Common myeloid progenitor, CD34-positive (primary cell): Measurements from ENCODE around the gene PHB1.
"Not testable (repeated sequence)": the region's sequence is repeated elsewhere in the genome, so short reads cannot be mapped to it uniquely, and the experiment has no call there.

Source experiments
- CTCF ChIA-PET: fragments of 350-600 bp; sonication (Branson Sonifier 250); formaldehyde crosslinking; loops from one replicate; lab custom pipeline; 2021; ENCODE audit warnings: antibody characterized with exemption; lab: Charles Lee
- POLR2A ChIA-PET: fragments of 350-600 bp; sonication (Branson Sonifier 250); formaldehyde crosslinking; loops from one replicate; lab custom pipeline; 2021; ENCODE audit warnings: antibody characterized with exemption; lab: Charles Lee
- DNase-seq, 3 donors: peaks; one replicate each; pipeline versions ENCODE4 v3.0.0 to v3.0.0-alpha.2; 2013
- H3K27ac ChIP-seq, 2 experiments: 1 replicate in 1 of 2; 2 replicates in 1 of 2; pipeline ENCODE4 v1.7.0; 2013; ENCODE audit warnings: inconsistent platforms in 2 of 2, low read length in 2 of 2, mild to moderate bottlenecking in 2 of 2, low read depth in 1 of 2, moderate library complexity in 1 of 2; ENCODE audit not compliant: severe bottlenecking in 2 of 2, insufficient read depth in 1 of 2, poor library complexity in 1 of 2
- H3K27me3 ChIP-seq, 5 experiments: replicated peaks in 2 of 5; 1 replicate in 3 of 5; 2 replicates in 2 of 5; pipeline versions ENCODE4 v1.6.1 to v1.7.0; 2013; ENCODE audit warnings: low read length in 4 of 5, mild to moderate bottlenecking in 2 of 5, moderate library complexity in 2 of 5, inconsistent platforms in 1 of 5; ENCODE audit not compliant: insufficient read depth in 5 of 5, control insufficient read depth in 4 of 5
- H3K36me3 ChIP-seq, 4 experiments: 1 replicate in 2 of 4; 2 replicates in 2 of 4; pipeline versions ENCODE4 v1.6.1 to v1.7.0; 2013; ENCODE audit warnings: low read length in 3 of 4, control low read depth in 1 of 4, mild to moderate bottlenecking in 1 of 4; ENCODE audit not compliant: control insufficient read depth in 4 of 4, insufficient read depth in 4 of 4
- H3K4me1 ChIP-seq, 4 experiments: 1 replicate in 3 of 4; 2 replicates in 1 of 4; pipeline versions ENCODE4 v1.6.1 to v1.7.1; 2013; ENCODE audit warnings: low read length in 3 of 4, mild to moderate bottlenecking in 3 of 4, control low read depth in 1 of 4, inconsistent platforms in 1 of 4, moderate library complexity in 1 of 4; ENCODE audit not compliant: control insufficient read depth in 4 of 4, insufficient read depth in 4 of 4; ENCODE audit errors: control extremely low read depth in 1 of 4
- H3K4me3 ChIP-seq, 7 experiments: 1 replicate in 4 of 7; 2 replicates in 3 of 7; pipeline versions ENCODE4 v1.5.1 to v1.7.0; 2013; ENCODE audit warnings: mild to moderate bottlenecking in 7 of 7, low read length in 6 of 7, moderate library complexity in 6 of 7, inconsistent platforms in 2 of 7, low read depth in 2 of 7, control low read depth in 1 of 7; ENCODE audit not compliant: insufficient read depth in 4 of 7, control insufficient read depth in 1 of 7; ENCODE audit errors: extremely low read depth in 1 of 7
- H3K9me3 ChIP-seq, 5 experiments: 1 replicate in 4 of 5; 2 replicates in 1 of 5; pipeline versions ENCODE4 v1.6.1 to v1.7.1; 2013; ENCODE audit warnings: low read length in 4 of 5, mild to moderate bottlenecking in 2 of 5, inconsistent platforms in 1 of 5, low read depth in 1 of 5, moderate library complexity in 1 of 5; ENCODE audit not compliant: control insufficient read depth in 4 of 5, insufficient read depth in 2 of 5; ENCODE audit errors: control extremely low read depth in 1 of 5
- WGBS: methylation state at CpG from one replicate; pipeline ENCODE4 v1.1.5; 2013; ENCODE audit not compliant: insufficient coverage; 5-methylcytosine and 5-hydroxymethylcytosine counted together

The PHB1 gene

GRCh38 chr17:49372425-49372824 lies 42.3 kb downstream of the PHB1 start:
- 75% methylated on average over 4 of the region's 7 CpGs for WGBS
- Histone ChIP-seq H3K36me3 (no peaks in the 10 kb centered on the region), H3K27me3 (no peaks in the 10 kb centered on the region), H3K9me3 (no peaks in the 10 kb centered on the region), H3K4me3 (no peak overlapping the region), H3K27ac (no peak overlapping the region), H3K4me1 (peaks cover 0 to 8% (median 5%) of the 10 kb centered on the region in 4 experiments)
- ChIA-PET CTCF (interaction anchor here (1.9 kb wide), 1 partner anchor 13 kb away, joined by 7 read pairs; no protein-coding TSS in a partner anchor), POLR2A (no interaction called here)
- no peak for DNase-seq

DNA sequence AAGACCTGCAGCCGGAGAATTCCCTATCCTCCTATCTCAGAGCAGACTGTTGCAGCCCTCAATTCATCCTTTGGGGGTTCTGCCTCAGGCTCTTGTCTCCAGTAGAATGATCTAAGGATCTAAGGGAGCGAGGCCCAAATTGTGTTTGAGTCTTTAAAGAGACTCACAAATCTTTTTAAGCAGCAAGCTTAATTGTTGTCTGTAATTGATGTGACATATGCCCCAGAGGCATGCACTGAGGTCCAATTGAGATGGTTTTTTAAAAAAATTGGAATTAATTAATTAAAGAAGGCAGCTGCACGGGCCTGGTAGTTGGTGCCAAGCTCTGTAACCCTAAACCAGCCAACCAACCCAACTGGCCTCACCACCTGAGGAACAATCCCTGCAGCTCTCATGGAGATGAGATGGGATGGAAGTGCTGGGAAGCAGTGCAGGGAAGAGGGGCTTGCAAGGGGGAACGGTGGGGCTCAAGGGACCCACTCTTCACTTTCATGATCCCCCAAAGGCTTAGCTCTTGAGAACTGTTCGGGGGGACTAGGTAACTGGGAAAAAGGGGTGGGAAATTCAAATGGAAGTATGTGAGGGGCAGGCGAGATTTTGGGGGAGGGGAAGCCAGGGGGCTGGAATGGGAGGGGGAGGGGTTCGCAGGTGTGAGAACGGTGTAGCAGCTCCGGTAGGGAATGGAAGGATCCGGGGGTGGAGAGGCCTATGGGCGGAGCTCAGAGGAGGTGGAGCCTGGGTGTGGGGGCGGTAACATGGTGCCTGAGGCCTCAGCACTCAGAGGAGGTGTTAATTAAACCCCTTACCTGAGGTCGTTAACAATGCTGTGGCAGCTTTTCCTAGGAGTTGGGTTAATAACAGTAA lies 43.5 kb downstream of the PHB1 start:
- H3K27ac ChIP-seq: no peak overlapping the region
- POLR2A ChIA-PET: no interaction called here

GRCh38 chr17:49369760-49370159 lies 44.9 kb downstream of the PHB1 start:
- no peak overlapping the region for H3K4me3 ChIP-seq
- no peaks in the 10 kb centered on the region for H3K36me3 ChIP-seq
- H3K27ac ChIP-seq: no peak overlapping the region
- ChIA-PET CTCF (interaction anchor here (2.0 to 5.2 kb wide), 6 partner anchors 12 to 52 kb away, joined by 5 to 63 read pairs (median 8); no protein-coding TSS in a partner anchor), POLR2A (no interaction called here)
- H3K9me3 ChIP-seq: no peaks in the 10 kb centered on the region
- no CpG with 5 or more reads among the region's 1 CpG for WGBS
- DNase-seq: no peak
- peaks cover 0 to 13% (median 5%) of the 10 kb centered on the region in 4 experiments for H3K4me1 ChIP-seq
- H3K27me3 ChIP-seq: no peaks in the 10 kb centered on the region

More for the DNA sequence above, 43.5 kb downstream of the PHB1 start:
- CTCF ChIA-PET: interaction anchor here (1.5 to 5.2 kb wide), 5 partner anchors 14 to 54 kb away, joined by 6 to 63 read pairs (median 7); no protein-coding TSS in a partner anchor
- H3K4me3 ChIP-seq: no peak overlapping the region
- DNase-seq: no peak
- no peaks in the 10 kb centered on the region for H3K27me3 ChIP-seq
- 88% methylated on average over 9 of the region's 13 CpGs for WGBS
- no peaks in the 10 kb centered on the region for H3K36me3 ChIP-seq
- peaks cover 0 to 8% (median 5%) of the 10 kb centered on the region in 4 experiments for H3K4me1 ChIP-seq
- H3K9me3 ChIP-seq: no peaks in the 10 kb centered on the region

DNA sequence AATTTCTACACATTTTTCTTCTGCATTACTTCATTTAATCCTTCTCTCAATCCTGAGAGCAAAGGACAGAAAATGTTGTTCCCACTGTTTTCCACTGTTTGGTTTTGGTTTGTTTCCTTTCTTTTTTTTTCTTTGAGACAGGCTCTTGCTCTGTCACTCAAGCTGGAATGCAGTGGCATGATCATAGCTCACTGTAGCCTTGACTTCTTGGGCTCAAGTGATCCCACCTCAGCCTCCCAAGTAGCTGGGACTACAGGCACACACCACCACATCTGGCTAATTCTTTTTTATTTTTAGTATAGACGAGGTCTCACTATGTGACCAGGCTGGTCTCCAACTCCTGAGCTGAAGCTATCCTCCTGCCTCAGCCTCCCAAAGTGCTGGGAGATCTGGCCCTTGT lies 45.6 kb downstream of the PHB1 start:
- ChIA-PET CTCF (interaction anchor here (0.9 to 5.2 kb wide), 17 partner anchors 8 to 62 kb away, joined by 3 to 63 read pairs (median 5); no protein-coding TSS in a partner anchor), POLR2A (no interaction called here)
- WGBS: 100% methylated on average over 1 of the region's 1 CpG
- no peak for DNase-seq
- H3K4me3 ChIP-seq: no peak overlapping the region
- no peak overlapping the region for H3K27ac ChIP-seq
- H3K27me3 ChIP-seq: no peaks in the 10 kb centered on the region
- no peaks in the 10 kb centered on the region for H3K36me3 ChIP-seq
- no peaks in the 10 kb centered on the region for H3K9me3 ChIP-seq
- H3K4me1 ChIP-seq: peaks cover 0 to 13% (median 5%) of the 10 kb centered on the region in 4 experiments

- Histone ChIP-seq H3K4me1 (peaks cover 6 to 20% (median 15%) of the 10 kb centered on the region in 4 experiments), H3K4me3 (no peak overlapping the region), H3K9me3 (no peaks in the 10 kb centered on the region), H3K27me3 (no peaks in the 10 kb centered on the region), H3K27ac (no peak overlapping the region), H3K36me3 (no peaks in the 10 kb centered on the region)
- ChIA-PET CTCF (interaction anchor here (0.6 to 6.4 kb wide), 13 partner anchors 8 to 337 kb away, joined by 3 to 62 read pairs (median 4); no protein-coding TSS in a partner anchor), POLR2A (interaction anchor here (0.7 to 1.2 kb wide), 2 partner anchors 117 to 341 kb away, joined by 3 read pairs; no protein-coding TSS in a partner anchor)
- DNase-seq: peak; percentile 64 to 82 (median 82)
- no CpG with 5 or more reads among the region's 2 CpGs for WGBS
These were observed 49.0 kb downstream of the PHB1 start for GRCh38 chr17:49365667-49366066.

GRCh38 chr17:49365126-49365525 lies 49.6 kb downstream of the PHB1 start:
- CTCF ChIA-PET: interaction anchor here (0.8 to 6.4 kb wide), 14 partner anchors 8 to 273 kb away, joined by 3 to 62 read pairs (median 3); no protein-coding TSS in a partner anchor
- POLR2A ChIA-PET: interaction anchor here (1.2 kb wide), 1 partner anchor 342 kb away, joined by 3 read pairs; no protein-coding TSS in a partner anchor
- H3K27me3 ChIP-seq, H3K4me3 ChIP-seq, H3K27ac ChIP-seq, H3K36me3 ChIP-seq, DNase-seq, H3K9me3 ChIP-seq: not testable (repeated sequence)
- WGBS: 97% methylated on average over 10 of the region's 10 CpGs
- H3K4me1 ChIP-seq: peaks cover 8 to 22% (median 19%) of the 10 kb centered on the region in 4 experiments
